DND-41 (cell line): ENCODE data around the gene ELMO3.

Source experiments
- EZH2 ChIP-seq: IDR thresholded peaks from 3 replicates; pipeline ENCODE4 v1.6.1; 2012; ENCODE audit warnings: borderline replicate concordance, low read depth, mild to moderate bottlenecking, moderate library complexity, low read length, inconsistent platforms; ENCODE audit not compliant: severe bottlenecking
- TF ChIP-seq, protein P1 (sequence below): IDR thresholded peaks from 2 replicates; pipeline ENCODE4 v1.5.1; 2012; ENCODE audit warnings: borderline replicate concordance, low read length, moderate library complexity, mild to moderate bottlenecking; ENCODE audit not compliant: poor library complexity, severe bottlenecking; ENCODE audit errors: extremely low read depth

GRCh38 chr16:67207249-67208091 lies 8.5 kb downstream of the ELMO3 start:
- TF ChIP-seq, protein P1, sequence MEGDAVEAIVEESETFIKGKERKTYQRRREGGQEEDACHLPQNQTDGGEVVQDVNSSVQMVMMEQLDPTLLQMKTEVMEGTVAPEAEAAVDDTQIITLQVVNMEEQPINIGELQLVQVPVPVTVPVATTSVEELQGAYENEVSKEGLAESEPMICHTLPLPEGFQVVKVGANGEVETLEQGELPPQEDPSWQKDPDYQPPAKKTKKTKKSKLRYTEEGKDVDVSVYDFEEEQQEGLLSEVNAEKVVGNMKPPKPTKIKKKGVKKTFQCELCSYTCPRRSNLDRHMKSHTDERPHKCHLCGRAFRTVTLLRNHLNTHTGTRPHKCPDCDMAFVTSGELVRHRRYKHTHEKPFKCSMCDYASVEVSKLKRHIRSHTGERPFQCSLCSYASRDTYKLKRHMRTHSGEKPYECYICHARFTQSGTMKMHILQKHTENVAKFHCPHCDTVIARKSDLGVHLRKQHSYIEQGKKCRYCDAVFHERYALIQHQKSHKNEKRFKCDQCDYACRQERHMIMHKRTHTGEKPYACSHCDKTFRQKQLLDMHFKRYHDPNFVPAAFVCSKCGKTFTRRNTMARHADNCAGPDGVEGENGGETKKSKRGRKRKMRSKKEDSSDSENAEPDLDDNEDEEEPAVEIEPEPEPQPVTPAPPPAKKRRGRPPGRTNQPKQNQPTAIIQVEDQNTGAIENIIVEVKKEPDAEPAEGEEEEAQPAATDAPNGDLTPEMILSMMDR, result no peak
- no peak for TF ChIP-seq EZH2
